ENCODE results near the gene GJE1.

GRCh38 chr6:142162780-142163179 is 30.1 kb downstream of the GJE1 start:
- TF ChIP-seq CTCF (conservative IDR thresholded peaks at IDR 0.05) (no peak), EZH2 (IDR thresholded peaks at IDR 0.05; ENCODE audit: low read depth) (no peak)
